Eye (tissue), 1 donor: ENCODE measurements around the gene ZFP91.
A peak's percentile ranks its signal among the peaks of the same experiment; 100 is the strongest.

Experiments
- DNase-seq: peaks from one replicate; pipeline ENCODE4 v3.0.0-alpha.2; 2015

ZFP91 gene

DNA sequence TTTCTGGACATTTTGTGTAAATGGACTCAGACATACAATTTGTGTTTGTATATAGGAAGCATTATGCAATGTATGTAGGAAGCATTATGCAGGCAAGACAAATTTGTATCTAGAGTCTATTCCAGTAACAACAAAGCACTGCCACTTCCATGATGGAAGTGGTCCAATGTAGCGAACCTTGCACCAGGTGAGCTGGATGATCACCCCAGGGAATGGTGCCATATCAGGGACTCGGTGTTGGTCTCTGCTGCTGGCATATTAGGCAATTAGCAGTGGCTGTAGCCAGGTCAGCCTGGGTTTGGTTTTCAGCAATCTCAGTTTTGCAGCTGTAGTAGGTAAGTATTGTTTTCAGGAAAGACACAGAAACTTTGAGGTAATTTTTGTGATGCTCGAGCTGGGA is 12.8 kb downstream of the ZFP91 start:
- no peak for DNase-seq

DNA sequence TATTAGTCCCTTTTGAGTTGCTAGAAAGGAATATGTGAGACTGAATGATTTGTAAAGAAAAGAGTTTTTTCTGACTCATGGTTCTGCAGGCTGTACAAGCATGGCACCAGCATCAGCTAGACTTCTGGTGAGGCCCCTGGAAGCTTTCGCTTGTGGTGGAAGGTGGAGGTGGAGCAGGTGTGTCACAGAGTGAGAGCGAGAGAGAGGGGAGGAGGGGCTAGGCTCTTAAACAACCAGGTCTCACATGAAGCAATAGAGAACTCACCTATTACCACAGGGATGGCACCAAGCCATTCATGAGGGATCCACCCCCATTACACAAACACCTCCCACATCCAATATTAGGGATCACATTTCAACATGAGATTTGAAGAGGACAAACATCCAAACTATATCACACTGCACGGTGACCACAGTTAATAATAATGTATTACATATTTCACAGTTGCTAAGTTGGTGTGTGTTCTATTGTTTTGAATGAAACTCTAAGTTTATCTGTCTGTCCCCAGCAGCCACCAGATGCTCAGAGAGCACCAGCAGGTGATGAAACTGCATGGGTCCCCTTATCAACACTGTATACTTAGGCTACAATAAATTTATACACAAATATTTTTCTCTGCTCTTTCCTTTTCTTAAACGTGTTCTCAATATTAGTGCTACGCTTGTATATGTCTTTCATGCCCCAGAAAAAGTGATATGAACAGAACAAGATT is 14.1 kb downstream of the ZFP91 start:
- DNase-seq = no peak

DNA sequence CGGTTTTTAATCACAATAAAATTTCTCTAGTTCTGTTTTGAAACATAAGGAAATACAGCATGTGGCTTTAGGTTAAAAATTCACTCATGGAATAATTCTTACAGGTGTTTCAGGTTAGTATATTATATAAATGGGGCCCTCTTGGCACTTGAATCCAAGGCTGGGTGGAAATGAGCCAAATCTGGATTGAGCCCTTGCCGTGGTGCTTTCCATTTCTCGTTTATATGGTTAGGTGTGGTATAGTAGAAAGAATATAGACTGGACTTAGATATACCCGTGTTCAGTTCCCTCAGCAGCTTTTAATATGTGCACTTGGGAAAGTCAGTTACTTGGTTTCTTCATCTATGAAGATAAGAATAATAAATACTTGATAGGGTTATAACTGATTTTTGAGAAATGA is 16.0 kb downstream of the ZFP91 start:
- DNase-seq = no peak

DNA sequence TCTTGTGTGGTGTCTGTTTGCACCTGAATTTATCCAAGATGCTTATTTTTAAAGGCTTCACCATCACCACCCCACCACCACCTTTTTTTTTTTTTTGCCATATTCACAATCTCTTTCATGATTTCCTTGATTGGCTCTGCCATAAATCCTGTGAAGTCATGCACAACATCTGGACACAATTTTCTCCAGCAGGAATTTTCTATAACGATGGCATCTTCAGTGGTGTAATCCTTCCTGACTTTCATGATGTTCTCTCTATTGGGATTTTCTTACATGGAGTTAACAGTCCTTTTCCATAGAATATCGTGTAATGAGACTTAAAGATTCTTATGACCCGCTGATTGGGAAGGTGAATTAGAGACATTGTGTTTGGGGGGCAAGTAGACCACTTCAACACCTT is 17.8 kb downstream of the ZFP91 start:
- DNase-seq = no peak

DNA sequence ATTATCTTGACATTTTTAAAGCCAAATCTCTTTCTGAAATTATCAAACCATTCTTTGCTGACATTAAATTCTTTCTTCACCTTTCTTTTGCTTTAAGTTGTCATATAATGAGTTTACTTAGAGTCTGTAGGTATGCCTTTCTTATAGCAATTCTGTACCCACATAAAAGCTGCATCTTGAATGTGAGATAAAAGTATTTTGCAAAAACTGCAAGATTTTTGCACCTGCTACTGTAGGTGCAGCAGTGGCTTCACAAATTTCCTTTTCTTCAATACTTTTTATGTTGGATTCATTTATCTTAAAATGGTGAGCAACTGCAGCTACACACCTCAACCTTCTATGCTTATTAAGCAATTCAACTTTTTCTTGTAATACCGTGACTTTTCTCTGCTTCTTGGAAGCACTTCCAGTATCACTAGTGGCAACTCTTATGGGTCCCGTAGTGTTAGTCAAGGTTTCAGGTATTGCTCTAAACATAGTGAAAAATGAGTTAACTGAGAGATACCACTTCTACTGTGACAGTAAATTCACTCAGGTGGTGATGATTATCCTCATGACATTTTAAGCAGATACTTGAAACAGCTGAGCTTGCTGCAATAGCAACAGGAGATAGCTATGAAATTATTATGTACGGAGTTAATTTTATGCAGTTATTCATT is 18.8 kb downstream of the ZFP91 start:
- DNase-seq = no peak

DNA sequence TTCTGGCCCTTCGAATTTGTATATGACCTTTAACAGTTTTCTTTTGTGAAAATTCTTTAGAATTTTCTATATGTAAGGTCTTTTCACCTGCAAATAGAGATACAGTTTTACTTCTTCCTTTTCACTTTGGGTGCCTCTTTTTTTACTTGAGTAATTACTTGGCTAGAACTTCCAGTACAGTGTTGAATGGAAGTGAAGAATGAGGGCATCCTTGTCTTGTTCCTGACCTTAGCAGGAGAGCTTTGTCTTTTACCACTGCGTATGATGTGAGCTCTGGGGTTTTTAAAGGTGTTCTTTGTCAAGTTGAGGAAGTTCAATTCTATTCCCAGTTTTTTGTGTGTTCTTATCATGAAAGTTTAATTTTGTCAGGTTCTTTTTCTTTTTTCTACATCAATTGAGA is 21.6 kb downstream of the ZFP91 start:
- no peak for DNase-seq

DNA sequence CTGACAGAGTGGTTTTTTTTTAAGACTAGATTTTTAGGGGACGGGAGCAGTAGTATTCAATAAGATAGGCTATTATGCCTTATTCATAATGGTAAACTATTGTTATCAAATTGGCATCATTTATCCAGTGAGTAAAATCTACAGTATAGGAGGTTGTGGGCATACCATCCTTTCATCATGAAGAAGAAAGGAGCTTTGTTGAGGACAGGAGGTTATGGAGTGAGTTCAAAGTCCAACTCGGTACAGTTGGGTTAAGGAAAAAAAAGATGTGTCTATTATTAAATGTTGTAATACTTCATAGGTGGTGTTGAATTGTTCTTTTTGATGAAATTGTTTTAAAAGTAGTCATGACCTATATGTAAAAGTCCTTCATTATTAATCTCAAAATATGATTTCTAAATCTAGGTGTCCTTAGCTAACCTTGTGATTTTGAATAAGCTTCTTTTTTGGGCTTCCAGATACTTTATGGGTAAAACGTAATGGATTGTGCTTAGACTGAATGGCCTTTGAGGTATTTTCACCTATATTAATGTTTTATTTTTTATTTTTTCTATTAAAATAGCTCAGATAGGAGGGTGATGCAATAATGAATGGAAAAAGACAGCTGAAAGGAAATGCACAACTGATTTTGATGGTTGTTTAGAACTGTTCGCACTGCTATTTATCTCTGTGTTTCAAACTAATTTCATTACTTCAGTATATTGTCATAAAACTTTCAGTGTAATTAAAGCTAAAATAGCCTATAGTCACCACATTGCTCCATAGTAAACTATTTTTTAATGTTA is 28.3 kb downstream of the ZFP91 start:
- DNase-seq = no peak

DNA sequence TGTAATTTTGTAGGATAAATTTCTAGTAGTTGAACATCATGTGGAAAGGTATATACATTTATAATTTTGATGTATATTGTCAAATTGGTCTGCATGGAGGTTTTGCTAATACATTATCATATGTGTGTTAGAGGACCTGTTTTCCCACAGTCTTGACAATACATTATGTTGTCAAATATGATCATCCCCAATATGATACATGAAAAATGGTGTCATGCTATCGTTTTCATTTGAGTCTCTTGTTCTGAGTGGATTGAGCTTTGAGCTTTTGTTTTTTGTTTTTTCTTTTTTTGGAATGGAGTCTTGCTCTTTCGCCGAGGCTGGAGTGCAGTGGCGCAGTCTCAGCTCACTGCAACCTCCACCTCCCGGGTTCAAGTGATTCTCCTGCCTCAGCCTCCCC is 29.5 kb downstream of the ZFP91 start:
- no peak for DNase-seq

DNA sequence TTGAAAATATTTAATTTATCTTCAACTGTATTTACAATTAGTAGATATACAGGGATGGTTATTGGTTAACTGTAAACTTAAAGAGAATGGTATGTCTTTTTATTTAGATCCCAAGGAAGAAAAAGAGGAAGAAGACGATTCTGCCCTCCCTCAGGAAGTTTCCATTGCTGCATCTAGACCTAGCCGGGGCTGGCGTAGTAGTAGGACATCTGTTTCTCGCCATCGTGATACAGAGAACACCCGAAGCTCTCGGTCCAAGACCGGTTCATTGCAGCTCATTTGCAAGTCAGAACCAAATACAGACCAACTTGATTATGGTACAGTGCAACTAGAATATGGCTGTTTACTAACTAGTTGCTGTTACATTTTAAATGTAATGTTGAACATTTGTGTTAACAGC is 30.9 kb downstream of the ZFP91 start:
- no peak for DNase-seq

DNA sequence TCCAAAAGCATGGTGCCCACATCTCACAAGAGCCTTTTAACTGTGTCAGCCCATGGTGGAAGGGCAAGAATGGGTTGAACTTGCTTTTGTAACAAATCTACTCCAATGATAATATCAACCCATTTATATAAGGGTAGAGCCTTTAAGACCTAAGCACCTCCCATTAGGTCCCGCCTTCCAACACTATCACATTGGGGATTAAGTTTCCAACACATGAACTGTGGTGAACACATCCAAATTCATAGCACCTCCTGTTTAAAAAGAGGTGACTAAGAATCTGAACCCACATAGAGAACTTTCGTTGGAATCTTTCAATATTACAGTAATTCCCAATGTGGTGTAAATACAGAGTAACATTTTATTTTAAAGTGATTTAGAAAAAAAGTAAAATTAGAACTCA is 34.4 kb downstream of the ZFP91 start:
- no peak for DNase-seq

DNA sequence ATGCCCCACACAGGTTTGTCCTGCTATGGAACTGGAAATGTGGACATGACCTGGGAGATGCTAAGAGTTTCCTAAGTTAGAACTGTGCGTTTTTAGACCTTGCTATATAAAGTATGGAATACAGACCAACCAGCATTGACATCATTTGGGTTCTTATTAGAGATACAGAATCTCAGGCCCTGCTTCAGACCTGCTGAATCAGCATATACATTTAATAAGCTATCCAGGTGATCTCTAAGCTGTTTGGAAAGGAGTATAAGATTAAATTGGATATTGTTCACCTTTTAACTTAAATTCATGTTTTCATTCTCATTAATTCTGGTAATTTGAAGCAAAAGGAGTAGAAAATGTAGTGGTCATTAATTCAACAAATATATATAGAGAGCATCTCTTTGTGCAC is 36.7 kb downstream of the ZFP91 start:
- DNase-seq = no peak

DNA sequence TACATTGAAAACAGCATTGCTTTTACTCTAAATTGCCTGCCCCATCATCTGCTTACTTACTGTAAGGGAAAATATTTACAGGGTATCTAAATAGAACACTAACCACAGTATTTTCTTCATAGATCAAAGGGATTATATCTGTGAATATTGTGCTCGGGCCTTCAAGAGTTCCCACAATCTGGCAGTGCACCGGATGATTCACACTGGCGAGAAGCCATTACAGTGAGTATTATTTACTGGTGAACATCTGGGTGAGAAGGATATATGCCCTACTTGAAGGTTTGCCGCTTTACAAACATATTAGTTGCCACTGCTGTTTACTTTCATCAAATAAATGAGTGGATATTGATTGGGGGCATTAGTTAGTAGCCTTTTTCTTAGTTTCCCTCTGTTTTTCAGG is 37.7 kb downstream of the ZFP91 start:
- no peak for DNase-seq

DNA sequence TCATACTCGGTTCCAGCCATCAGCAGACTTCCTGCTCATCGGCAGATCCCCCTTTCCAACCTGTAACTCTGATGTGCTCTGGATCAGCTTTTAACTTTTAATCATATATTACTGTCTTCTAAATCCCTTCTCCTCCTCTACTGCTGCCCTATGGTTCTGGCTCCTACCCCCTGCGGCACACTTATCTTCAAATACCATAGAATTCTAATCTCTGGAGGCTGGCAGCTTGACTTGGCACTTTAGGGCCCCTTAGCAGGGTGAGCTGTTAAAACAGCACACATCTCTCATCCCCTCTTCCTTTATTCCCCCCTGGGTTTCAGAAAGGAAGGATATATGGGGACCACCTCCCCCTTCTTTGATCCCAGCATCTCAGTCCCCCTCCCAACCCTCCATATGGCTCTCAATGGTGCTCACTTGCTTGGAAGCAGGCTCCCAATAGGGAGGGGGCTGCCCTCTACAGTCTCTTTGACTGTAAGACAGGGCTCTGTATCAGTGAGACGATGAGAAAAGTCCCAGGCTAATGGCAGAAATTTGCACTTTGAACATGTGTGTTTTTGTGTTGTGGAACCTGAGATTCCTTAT is 39.2 kb downstream of the ZFP91 start:
- DNase-seq = no peak

DNA sequence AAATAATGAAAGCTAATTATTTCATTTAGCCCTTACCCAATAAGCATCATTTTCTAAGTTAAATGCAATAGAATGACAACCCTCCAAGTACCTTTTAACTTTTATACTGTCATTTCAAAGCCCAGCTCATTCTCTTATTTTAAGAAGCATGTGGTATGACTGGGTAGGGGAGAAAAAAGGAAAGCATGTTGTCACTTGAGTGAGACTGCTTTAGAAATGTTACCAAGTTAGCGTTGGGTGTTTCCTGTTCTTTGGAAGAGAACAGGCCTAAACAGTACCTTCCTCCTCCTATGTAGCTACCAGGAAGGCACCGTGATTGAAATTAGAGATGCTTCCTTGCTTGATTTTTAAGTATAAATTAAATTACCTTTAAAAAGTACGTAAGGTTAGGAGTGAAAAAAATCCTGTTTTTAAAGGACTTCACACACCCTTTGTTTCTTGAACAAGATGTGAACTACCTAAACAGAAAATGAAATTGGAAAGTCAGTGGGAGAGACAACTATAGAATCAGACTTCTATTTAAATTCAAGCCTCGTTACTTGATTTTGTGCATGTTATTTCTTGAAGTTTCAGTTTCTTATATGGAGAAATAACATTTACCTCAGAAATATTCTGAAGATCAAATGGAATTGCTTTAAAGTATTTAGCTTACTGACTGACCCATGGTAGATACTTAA is 42.9 kb downstream of the ZFP91 start:
- DNase-seq = no peak

DNA sequence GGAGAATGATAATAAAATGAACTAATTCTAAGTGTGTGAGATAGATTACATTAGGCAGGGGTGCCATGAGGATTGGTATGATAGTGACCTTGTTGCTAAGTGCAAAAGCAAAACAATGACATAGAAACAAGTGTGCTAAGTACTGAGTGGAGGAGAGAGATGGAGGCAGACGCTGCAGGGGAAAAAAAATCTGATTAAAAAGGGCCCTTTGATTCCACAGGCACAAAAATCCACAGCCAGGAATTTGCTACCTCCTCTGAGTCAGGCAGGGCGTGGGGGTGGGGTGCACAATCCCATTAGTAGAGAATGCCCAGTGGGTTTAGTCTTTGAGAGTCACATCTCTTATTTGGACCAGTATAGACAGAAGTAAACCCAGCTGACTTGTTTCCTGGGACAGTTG is 43.5 kb downstream of the ZFP91 start, which contains the start of gene CNTF:
CNTF (plus strand) TSS at position 322 of the 400 bp plus-strand sequence. CDS start 88 bp downstream, outside the sequence.
- peak; percentile 12 for DNase-seq

DNA sequence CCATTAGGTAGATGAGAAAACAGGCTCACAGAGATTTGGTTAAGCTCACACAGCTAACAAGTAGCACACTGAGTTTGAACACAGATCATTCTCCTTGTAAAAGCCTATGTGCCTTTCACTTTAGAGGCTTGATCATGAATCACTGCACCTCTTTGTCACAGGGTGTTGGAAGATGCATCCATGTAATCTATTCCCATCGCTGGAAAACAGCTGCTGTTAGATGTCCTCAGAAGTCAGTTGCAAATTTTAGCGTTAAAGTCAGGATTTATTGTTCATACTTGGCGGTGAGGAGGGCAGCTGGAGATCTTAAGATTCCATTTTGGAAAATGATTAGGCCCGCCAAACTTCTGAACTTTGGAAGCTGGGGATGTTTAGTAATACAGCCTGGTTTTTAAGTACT is 46.2 kb downstream of the ZFP91 start:
- no peak for DNase-seq

DNA sequence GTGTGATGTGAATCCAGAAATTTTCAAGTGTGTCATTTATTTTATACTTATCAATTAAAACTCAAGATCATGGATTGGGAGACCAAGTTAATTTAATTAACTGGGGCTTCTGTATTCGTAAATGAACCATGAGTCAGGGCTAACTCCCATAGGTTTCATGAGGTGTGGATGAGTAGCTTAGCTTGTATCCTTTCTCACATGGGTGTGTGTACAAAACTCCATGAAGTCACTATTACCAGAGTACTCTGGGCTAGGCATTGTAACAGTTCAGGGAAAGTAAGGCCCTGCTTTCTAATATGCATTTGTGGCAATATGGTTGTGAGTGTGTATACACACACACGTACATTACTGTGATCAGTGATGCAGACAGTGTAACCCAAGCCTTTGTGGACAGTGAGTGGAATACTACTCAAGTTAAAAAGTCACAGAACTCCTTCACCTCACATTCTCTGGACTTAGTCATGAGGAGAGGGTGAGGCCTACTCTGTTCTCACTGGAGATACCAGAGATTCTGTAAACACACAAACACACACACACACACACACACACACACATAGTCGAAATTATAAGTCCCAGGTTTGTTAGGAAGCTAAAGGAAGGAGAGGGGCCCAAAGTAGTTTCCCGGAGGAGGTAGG is 47.1 kb downstream of the ZFP91 start:
- no peak for DNase-seq

DNA sequence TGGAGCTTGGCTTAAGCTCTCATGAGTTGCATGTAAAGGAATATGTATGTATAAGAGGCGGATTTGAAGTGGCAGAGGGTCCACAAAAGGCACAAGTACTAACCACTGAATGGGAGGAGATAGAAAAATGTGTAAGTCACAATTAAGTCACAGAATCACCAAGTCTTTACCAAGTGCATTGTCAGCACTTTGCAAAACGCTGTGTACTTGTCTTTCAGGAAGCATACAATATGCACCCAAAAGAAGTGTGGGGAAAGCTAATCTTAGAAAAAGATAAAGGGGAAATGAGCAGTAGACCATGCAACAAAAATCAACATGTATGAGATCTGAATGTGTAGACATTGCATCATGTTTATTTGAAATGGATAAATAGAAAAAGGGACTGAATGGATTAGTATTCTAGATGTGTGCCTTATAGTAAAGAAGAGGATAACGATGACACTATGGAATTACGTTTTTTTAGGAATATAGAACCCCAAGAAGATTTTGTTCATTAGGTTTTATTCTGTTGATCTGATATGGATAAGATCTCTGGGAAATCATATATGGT is 48.1 kb downstream of the ZFP91 start:
- DNase-seq = no peak

DNA sequence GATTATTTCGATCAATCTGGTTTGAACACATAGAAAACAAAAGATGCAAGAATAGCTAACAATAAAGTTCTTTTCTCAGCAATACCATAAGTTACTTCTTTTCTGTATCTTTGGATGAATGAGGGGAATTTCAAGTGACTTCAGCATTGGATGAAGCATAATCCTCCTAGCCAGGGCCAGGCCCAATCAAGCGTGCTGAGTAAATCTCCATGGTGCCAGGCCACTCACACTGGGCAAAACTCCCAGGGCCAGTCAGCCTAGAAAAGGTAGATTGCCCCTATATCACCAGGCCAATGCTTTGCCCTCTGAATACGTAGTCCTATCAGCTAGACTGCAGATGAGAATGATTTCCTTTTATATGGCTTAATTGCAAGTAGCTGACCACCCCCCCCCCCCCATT is 49.6 kb downstream of the ZFP91 start:
- no peak for DNase-seq

DNA sequence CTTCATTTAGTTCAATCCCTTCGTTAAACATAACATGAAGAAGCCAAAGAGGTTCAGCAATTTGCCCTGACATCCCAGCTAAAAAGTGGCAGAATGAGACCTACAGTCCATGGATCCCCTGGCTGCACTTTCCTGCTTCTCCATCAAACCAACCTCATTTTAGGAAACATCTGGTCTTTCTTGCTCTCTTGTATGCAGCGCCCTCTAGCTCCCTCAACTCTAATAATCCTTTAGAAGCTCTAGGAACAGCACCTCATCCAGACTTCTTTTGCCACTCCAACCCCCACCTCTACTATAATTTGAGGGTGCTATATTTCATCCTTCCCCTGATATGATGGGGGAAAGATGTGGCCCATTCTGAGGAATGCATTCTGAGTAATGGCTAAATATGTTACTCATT is 51.0 kb downstream of the ZFP91 start:
- peak; percentile 29 for DNase-seq

DNA sequence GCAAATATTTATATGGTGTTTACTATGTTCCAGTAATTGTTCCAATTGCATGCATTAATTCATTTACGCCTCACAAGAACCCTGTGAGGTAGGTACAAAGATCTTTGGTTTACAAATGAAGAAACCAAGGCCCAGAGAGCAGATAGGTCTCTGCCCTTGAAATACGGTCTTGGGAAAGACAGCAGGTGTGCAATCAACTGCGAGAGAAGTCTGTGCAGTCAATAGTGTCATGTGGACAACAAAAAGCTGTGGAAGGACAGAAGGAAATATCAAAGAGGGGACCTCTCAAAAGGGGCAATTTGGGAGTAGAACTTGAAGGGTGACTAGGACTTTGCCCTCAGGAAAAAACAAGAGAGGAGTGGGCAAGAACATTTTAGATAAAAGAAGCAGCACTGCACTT is 52.5 kb downstream of the ZFP91 start:
- no peak for DNase-seq

DNA sequence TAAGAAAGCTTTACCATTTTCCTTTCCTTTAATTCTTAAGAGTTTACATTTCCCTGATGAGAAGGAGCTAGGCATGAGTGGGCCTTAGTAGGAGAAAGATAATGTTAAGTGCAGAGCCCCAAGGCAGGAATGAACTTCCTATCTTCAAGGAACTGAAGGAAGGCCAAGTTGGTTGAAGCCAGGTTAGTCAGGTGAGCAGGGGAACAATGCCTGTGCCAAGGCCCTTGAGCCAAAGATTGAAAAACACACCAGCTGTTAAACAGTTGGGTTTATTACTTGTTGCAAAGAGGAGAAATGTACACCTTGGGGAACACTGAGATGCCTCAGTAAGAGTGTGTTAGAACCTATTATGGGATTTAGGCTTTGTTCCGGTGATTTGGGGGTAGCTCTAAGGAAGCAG is 53.6 kb downstream of the ZFP91 start:
- no peak for DNase-seq
